GM19468 (cell line): ENCODE data around the gene OR51E1.

Experiments
- ATAC-seq: cut with Tn5 transposase; IDR thresholded peaks from one replicate; pipeline ENCODE4 v1.9.1; 2021; ENCODE audit warnings: mild to moderate bottlenecking, moderate library complexity, moderate number of reproducible peaks; ENCODE audit not compliant: unreplicated experiment; ENCODE audit errors: extremely low read depth

The OR51E1 gene

DNA sequence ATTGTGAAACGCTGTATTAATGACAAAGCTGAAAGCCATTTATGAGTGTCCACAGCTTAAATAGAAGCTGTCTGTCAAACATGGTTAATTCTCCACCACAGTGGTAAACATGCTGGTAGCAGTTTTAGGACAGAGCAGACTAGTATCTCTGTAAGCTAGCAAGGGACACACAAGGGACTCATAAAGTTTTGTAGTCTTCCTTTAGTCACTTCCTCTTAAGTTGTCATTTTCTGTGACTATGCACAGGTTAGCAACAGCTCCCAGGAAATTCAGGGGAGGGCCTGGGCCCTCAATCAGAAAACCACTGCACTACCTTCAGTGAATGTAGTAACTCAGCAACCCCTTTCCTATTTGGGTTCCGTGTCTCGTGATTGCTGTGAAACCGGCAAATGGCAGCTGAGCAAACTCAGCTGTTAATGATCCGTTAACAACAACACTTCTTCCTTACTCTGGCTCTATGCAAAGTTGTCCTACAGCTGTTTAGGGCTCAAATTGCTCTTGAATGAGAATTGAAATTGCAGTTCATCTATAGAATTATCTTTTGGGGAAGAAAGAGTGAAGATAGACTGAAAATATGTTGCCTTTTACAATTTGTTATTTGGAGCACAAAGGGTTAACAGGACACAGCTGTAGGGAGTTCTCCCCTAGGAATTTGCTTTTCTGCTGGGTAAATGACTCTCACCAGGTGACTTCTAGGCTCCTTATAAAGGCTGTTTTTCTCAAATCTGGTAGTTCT lies 60.4 kb downstream of the OR51E1 start, which contains the start of gene MMP26:
MMP26 (plus strand) TSS at position 731 of the 736 bp plus-strand sequence.
- peak; percentile 85 for ATAC-seq

DNA sequence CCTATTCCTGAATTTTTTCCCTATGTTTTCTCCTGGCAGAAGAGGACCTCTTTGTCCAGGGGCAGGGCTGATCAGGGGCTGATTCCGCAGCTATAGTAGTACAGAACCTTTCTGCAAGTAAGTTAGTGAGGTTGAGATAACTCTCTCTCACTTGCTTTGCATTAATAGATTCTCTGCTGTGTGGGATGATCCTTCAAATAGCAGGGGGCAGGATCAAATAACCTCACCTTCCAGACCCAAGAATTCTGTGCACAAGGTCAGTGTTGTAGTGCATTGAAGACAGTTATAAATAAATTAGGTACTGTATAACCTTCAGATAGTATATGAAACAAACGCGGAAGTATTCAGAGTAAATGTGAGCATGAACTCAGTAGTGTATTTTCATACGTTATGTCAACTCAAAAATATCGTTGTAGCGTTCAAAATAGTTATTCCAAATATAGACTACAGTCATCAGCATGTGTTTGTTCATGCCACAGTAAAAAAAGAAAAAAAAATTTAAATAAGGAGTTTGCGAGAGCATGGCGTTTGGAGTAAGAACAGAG lies 61.1 kb downstream of the OR51E1 start:
- no peak for ATAC-seq
